GM11168 (cell line): Measurements from ENCODE around the gene RNF125.

Experiments
- in situ Hi-C: fragments of 300-500 bp; cut with MboI; formaldehyde crosslinking; loops from one replicate; pipeline ENCODE4 v1.12.0; 2022; ENCODE audit warnings: low sequenced_read_pairs; ENCODE audit not compliant: unreplicated experiment

The RNF125 gene

GRCh38 chr18:32021756-32022564, 3.3 kb downstream of the RNF125 start:
- in situ Hi-C loops, result no loop called here

- in situ Hi-C loops, result no loop called here
These were observed 7.1 kb downstream of the RNF125 start for GRCh38 chr18:32025744-32026143.

- in situ Hi-C loops, result no loop called here
These were observed 8.0 kb downstream of the RNF125 start for GRCh38 chr18:32026491-32027086.

- in situ Hi-C loops, result no loop called here
These were observed 10.9 kb downstream of the RNF125 start for GRCh38 chr18:32029558-32029957.

GRCh38 chr18:32032609-32033008, 14.0 kb downstream of the RNF125 start:
- in situ Hi-C loops, result no loop called here

- in situ Hi-C loops, result no loop called here
These were observed 18.0 kb downstream of the RNF125 start for GRCh38 chr18:32036506-32037180.

- in situ Hi-C loops, result no loop called here
These were observed 19.0 kb downstream of the RNF125 start for GRCh38 chr18:32037616-32038015.

GRCh38 chr18:32040936-32041335, 22.3 kb downstream of the RNF125 start:
- in situ Hi-C loops, result no loop called here

- in situ Hi-C loops, result no loop called here
These were observed 23.7 kb downstream of the RNF125 start for GRCh38 chr18:32042337-32042736.

- in situ Hi-C loops, result no loop called here
These were observed 30.0 kb downstream of the RNF125 start for GRCh38 chr18:32048507-32049091.

GRCh38 chr18:32049393-32050171, 31.0 kb downstream of the RNF125 start:
- in situ Hi-C loops, result no loop called here

GRCh38 chr18:32056613-32057358, 38.2 kb downstream of the RNF125 start:
- in situ Hi-C loops, result no loop called here

GRCh38 chr18:32057624-32058165, 39.1 kb downstream of the RNF125 start:
- in situ Hi-C loops, result no loop called here

- in situ Hi-C loops, result no loop called here
These were observed 41.4 kb downstream of the RNF125 start for GRCh38 chr18:32060026-32060425.

- in situ Hi-C loops, result no loop called here
These were observed 48.9 kb downstream of the RNF125 start for GRCh38 chr18:32067375-32068167.

GRCh38 chr18:32072321-32072720, 53.7 kb downstream of the RNF125 start:
- in situ Hi-C loops, result no loop called here

GRCh38 chr18:32074206-32074605, 55.6 kb downstream of the RNF125 start:
- in situ Hi-C loops, result no loop called here

- in situ Hi-C loops, result no loop called here
These were observed 60.2 kb downstream of the RNF125 start for GRCh38 chr18:32078845-32079244.
